Sigmoid colon (tissue), 7 donors: ENCODE results near the gene KLHL10. TPM values are rescaled to one million over a fixed set of nuclear protein-coding genes. Genes with fewer than 3 reads are reported as not detected.
"Not testable (repeated sequence)": the region's sequence is repeated elsewhere in the genome, so short reads cannot be mapped to it uniquely, and the experiment has no call there.

Experiments used
- DNase-seq: peaks from one replicate; pipeline ENCODE4 v3.0.0-alpha.2; 2019
- H3K27ac ChIP-seq, 4 donors: fragments of 200-600 bp; sonication (generic); one replicate each; pipeline ENCODE4 v1.5.1; 2016 to 2019; ENCODE audit warnings: mild to moderate bottlenecking in 1 of 4
- H3K27me3 ChIP-seq, 3 donors: fragments of 200-600 bp; sonication (generic); one replicate each; pipeline ENCODE4 v1.5.1; 2019; ENCODE audit warnings: mild to moderate bottlenecking in 1 of 3
- H3K36me3 ChIP-seq, 4 donors: fragments of 200-600 bp; sonication (generic); one replicate each; pipeline ENCODE4 v1.5.1; 2016 to 2019
- H3K4me1 ChIP-seq, 4 donors: fragments of 200-600 bp; sonication (generic); one replicate each; pipeline ENCODE4 v1.5.1; 2017 to 2019
- H3K4me3 ChIP-seq, 4 donors: fragments of 200-600 bp; sonication (generic); one replicate each; pipeline ENCODE4 v1.5.1; 2017 to 2019; ENCODE audit warnings: mild to moderate bottlenecking in 2 of 4, moderate library complexity in 1 of 4
- H3K9me3 ChIP-seq, 4 donors: fragments of 200-600 bp in 3 of 4; sonication (generic) in 3 of 4; one replicate each; pipeline versions ENCODE4 v1.5.1 to v1.6.1; 2013 to 2019
- EP300 ChIP-seq, 4 donors: sonication (generic); formaldehyde crosslinking; IDR thresholded peaks; one replicate each; pipeline ENCODE4 v1.6.1; 2017; ENCODE audit warnings: antibody characterized with exemption in 4 of 4
- POLR2A ChIP-seq, 2 donors: fragments of 450-650 bp; IDR thresholded peaks; one replicate each; pipeline ENCODE4 v1.6.1; 2016; ENCODE audit warnings: antibody characterized with exemption in 2 of 2, mild to moderate bottlenecking in 2 of 2, moderate library complexity in 2 of 2
- POLR2AphosphoS5 ChIP-seq, 4 donors: sonication (generic); formaldehyde crosslinking; IDR thresholded peaks; one replicate each; pipeline ENCODE4 v1.6.1; 2017; ENCODE audit warnings: antibody characterized with exemption in 4 of 4
- WGBS, 2 donors: extraction: QIAGEN DNeasy Blood & Tissue Kit; methylation state at CpG; one replicate each; pipeline ENCODE4 v1.1.7; 2013; 5-methylcytosine and 5-hydroxymethylcytosine counted together
- intact Hi-C: fragments of 100-400 bp; cut with DNase I; formaldehyde crosslinking; loops from one replicate; pipeline ENCODE4 v1.15.1; 2023
- polyA plus RNA-seq, 3 donors: library from polyadenylated mRNA; stranded (reverse); fragments of 200-250 nt; gene quantifications; one replicate each; pipeline ENCODE4 v1.2.3, GENCODE V29; 2013
- total RNA-seq, 4 donors: library from RNA; depleted of rRNA; stranded (reverse); fragments of >200 nt; gene quantifications; one replicate each; pipeline ENCODE4 v1.1.0, GENCODE V29; 2016
- TF ChIP-seq, protein P1 (sequence below), 4 experiments: fragments of 450-650 bp in 3 of 4; fragments of 200-600 bp in 1 of 4; IDR thresholded peaks; one replicate each; pipeline ENCODE4 v1.5.1; 2016 to 2019; ENCODE audit warnings: antibody characterized with exemption in 4 of 4, mild to moderate bottlenecking in 3 of 4, moderate library complexity in 2 of 4
- donor health status: healthy with polysubstance abuse.
- donor health status: Bipolar disorder and iron deficiency.
- donor health status: healthy.

Gene KLHL10
- total and polyA plus RNA-seq, 7 donors = 0.04 to 3.9 (median 1.1) TPM; not detected in 2

DNA sequence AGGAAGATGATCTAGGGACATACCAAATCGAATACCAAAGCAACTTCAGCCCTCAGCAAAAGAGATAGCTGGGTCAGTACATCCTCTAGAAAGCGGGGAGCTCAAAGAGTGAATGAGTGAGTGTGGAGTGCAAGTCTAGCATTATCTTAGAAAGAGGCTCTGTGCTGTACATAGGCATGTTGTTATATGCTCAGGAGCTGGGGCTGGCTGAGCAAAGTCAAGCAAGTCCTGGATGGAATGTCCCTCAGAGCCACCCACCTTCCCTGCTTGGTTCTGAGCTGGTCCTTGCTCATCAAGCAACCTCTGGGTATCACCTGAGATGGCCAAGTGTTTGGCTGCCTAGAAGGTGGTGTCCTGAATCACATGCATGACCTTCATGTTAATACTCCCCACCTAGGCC is 32.5 kb downstream of the KLHL10 start:
- WGBS, 2 donors = 89 to 95% methylated on average over 2 of the region's 2 CpGs
- Histone ChIP-seq H3K4me3 (no peak overlapping the region), H3K27ac (no peak overlapping the region), H3K9me3 (no peaks in the 10 kb centered on the region), H3K27me3 (no peaks in the 10 kb centered on the region), H3K4me1 (no peaks in the 10 kb centered on the region), H3K36me3 (peaks cover 5 to 80% (median 20%) of the 10 kb centered on the region in 4 donors)
- intact Hi-C loops = no loop called here
- TF ChIP-seq, protein P1, sequence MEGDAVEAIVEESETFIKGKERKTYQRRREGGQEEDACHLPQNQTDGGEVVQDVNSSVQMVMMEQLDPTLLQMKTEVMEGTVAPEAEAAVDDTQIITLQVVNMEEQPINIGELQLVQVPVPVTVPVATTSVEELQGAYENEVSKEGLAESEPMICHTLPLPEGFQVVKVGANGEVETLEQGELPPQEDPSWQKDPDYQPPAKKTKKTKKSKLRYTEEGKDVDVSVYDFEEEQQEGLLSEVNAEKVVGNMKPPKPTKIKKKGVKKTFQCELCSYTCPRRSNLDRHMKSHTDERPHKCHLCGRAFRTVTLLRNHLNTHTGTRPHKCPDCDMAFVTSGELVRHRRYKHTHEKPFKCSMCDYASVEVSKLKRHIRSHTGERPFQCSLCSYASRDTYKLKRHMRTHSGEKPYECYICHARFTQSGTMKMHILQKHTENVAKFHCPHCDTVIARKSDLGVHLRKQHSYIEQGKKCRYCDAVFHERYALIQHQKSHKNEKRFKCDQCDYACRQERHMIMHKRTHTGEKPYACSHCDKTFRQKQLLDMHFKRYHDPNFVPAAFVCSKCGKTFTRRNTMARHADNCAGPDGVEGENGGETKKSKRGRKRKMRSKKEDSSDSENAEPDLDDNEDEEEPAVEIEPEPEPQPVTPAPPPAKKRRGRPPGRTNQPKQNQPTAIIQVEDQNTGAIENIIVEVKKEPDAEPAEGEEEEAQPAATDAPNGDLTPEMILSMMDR (IDR thresholded peaks at IDR 0.05) = no peak
- TF ChIP-seq POLR2A (IDR thresholded peaks at IDR 0.05) (no peak), EP300 (IDR thresholded peaks at IDR 0.05) (no peak), POLR2AphosphoS5 (IDR thresholded peaks at IDR 0.05) (no peak)
- DNase-seq = no peak

DNA sequence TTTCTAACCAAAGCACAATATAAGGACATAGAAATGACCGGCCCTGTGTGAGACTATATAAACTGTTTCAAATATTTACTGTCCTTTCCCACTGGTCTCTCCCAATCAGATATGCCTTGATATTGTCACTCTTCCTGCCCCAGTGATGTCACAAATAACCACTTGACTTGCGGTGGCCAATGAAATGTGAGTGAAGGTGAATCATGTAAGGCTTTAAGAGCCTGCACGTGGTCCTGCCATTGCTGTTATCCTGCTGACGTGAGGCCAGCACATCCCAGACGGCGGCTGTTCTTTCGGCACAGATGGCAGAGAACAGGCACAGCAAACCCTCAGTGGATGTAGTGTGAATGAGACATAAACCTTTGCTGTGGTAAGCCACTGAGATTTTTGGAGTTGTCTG is 33.0 kb downstream of the KLHL10 start:
- DNase-seq = no peak
- Histone ChIP-seq H3K9me3 (no peaks in the 10 kb centered on the region), H3K27me3 (no peaks in the 10 kb centered on the region), H3K4me3 (no peak overlapping the region), H3K36me3 (peaks cover 5 to 80% (median 20%) of the 10 kb centered on the region in 4 donors), H3K27ac (no peak overlapping the region), H3K4me1 (no peaks in the 10 kb centered on the region)
- TF ChIP-seq POLR2A (IDR thresholded peaks at IDR 0.05) (no peak), EP300 (IDR thresholded peaks at IDR 0.05) (no peak), POLR2AphosphoS5 (IDR thresholded peaks at IDR 0.05) (no peak)
- TF ChIP-seq, protein P1 (IDR thresholded peaks at IDR 0.05) = no peak
- 89 to 91% methylated on average over 7 of the region's 7 CpGs for WGBS, 2 donors
- intact Hi-C loops = no loop called here

DNA sequence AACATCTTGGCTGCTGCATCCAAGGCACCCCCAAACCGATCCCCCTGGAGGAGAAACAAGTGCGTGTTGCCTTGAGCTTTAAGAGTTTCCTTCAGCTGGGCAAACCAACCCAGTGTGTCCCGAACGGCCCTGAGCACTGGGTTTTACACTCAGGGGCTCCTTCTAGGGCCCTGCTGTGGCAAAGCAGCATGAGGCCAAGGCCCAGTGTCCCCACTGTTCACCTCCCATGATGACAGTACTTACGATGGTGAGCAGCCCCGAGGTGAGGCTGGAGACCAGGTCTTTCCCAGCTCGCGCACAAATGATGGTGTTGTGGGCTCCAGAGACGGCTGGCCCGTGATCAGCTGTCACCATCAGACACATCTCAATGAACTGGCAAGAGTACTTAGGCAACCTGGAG is 34.2 kb downstream of the KLHL10 start:
- no peak for DNase-seq
- no peak overlapping the region for H3K27ac ChIP-seq
- no peaks in the 10 kb centered on the region for H3K4me1 ChIP-seq
- WGBS, 2 donors = 95 to 97% methylated on average over 10 of the region's 10 CpGs
- no peak for TF ChIP-seq POLR2A (IDR thresholded peaks at IDR 0.05)
- TF ChIP-seq, protein P1 (IDR thresholded peaks at IDR 0.05) = no peak
- TF ChIP-seq POLR2AphosphoS5 (IDR thresholded peaks at IDR 0.05) = no peak
- no peak for TF ChIP-seq EP300 (IDR thresholded peaks at IDR 0.05)
- intact Hi-C loops = no loop called here
- no peaks in the 10 kb centered on the region for H3K27me3 ChIP-seq
- peaks cover 5 to 83% (median 20%) of the 10 kb centered on the region in 4 donors for H3K36me3 ChIP-seq
- H3K4me3 ChIP-seq = no peak overlapping the region
- no peaks in the 10 kb centered on the region for H3K9me3 ChIP-seq

DNA sequence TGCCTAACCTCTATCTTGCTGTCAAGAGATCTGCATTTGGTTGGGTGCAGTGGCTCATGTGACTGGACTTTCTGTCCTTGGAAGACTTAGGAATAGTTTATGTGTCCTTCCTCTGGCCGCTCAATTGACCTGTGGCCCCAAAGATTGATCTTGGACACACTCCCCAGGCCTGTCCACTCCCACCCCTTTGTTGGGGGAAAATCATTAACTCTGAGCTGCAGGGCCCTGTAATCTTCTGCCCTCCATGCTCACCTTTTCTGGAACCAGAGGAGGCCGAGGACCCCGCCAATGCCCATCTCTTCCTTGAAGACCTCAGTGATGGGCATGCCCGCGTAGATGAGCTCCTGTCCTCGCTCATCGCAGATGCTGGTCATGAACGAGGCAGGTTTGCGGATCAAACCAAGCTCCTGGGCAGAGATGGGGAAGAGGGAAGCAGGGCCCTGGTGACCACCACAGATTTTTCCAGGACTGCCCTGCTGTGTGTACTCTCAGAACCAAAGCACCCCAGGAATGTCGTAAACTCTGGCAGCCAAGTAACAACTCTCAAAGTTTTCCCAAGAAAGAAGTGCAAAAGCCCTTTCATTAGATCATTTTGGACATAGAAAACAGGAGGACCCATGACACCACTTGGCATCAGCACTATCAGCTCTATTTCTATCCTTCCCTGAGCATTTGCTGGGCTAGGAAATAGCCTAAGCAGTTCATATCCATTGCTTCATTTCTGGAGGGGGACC is 36.1 kb downstream of the KLHL10 start:
- WGBS, 2 donors = 97 to 98% methylated on average over 10 of the region's 10 CpGs
- H3K4me3 ChIP-seq = no peak overlapping the region
- H3K36me3 ChIP-seq = peaks cover 21 to 85% (median 27%) of the 10 kb centered on the region in 4 donors
- no peaks in the 10 kb centered on the region for H3K27me3 ChIP-seq
- intact Hi-C loops = no loop called here
- TF ChIP-seq POLR2AphosphoS5 (IDR thresholded peaks at IDR 0.05) (no peak), EP300 (IDR thresholded peaks at IDR 0.05) (no peak), POLR2A (IDR thresholded peaks at IDR 0.05) (no peak)
- TF ChIP-seq, protein P1 (IDR thresholded peaks at IDR 0.05) = no peak
- DNase-seq = no peak
- no peak overlapping the region for H3K27ac ChIP-seq
- no peaks in the 10 kb centered on the region for H3K4me1 ChIP-seq
- H3K9me3 ChIP-seq = no peaks in the 10 kb centered on the region

DNA sequence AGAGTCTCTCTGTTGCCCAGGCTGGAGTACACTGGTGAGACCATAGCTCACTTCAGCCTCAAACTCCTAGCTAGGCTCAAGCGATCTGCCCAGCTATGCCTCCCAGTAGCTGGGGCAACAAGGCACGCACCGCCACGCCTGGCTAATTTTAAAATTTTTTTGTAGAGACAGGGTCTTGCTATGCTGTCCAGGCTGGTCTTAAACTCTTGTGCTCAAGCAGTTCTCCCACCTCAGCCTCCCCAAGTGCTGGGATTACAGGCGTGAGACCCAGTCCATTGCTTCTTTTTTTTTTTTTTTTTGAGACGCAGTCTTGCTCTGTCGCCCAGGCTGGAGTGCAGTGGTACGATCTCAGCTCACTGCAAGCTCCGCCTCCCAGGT is 36.7 kb downstream of the KLHL10 start:
- H3K27me3 ChIP-seq, H3K9me3 ChIP-seq, intact Hi-C loops, H3K4me3 ChIP-seq, H3K27ac ChIP-seq, H3K4me1 ChIP-seq, DNase-seq: not testable (repeated sequence)
- peaks cover 23 to 81% (median 29%) of the 10 kb centered on the region in 4 donors for H3K36me3 ChIP-seq
- 97 to 99% methylated on average over 9 of the region's 9 CpGs for WGBS, 2 donors
